GM23338 (cell line): ENCODE results near the gene CCDC9B. TPM values are rescaled to one million over a fixed set of nuclear protein-coding genes. Genes with fewer than 3 reads are reported as not detected.

Experiments used
- ATAC-seq: fragments of 200-7000 bp; cut with Tn5 transposase; 3 replicates; pipeline ENCODE4 v1.9.1; 2020
- DNase-seq: peaks from one replicate; pipeline ENCODE4 v3.0.0-alpha.2; 2015; ENCODE audit warnings: low spot score
- H2AFZ ChIP-seq: fragments of 200-600 bp; sonication (generic); 2 replicates; pipeline ENCODE4 v1.8.0; 2016; ENCODE audit warnings: antibody characterized with exemption, mild to moderate bottlenecking, moderate library complexity
- H3F3A ChIP-seq: fragments of 200-600 bp; sonication (generic); replicated peaks from 2 replicates; pipeline ENCODE4 v1.8.0; 2017; ENCODE audit warnings: antibody characterized with exemption, mixed run types, low read depth
- H3K27ac ChIP-seq: fragments of 200-600 bp; sonication (generic); 2 replicates; pipeline ENCODE4 v1.6.1; 2016; ENCODE audit warnings: low read depth
- H3K27me3 ChIP-seq: fragments of 200-600 bp; sonication (generic); 2 replicates; pipeline ENCODE4 v1.8.0; 2016; ENCODE audit warnings: mild to moderate bottlenecking, mixed run types, moderate library complexity; ENCODE audit not compliant: insufficient read depth
- H3K36me3 ChIP-seq: fragments of 200-600 bp; sonication (generic); 2 replicates; pipeline ENCODE4 v1.8.0; 2016; ENCODE audit warnings: mild to moderate bottlenecking; ENCODE audit not compliant: insufficient read depth
- H3K4me1 ChIP-seq: fragments of 200-600 bp; sonication (generic); 2 replicates; pipeline ENCODE4 v1.8.0; 2016; ENCODE audit warnings: mild to moderate bottlenecking, moderate library complexity; ENCODE audit not compliant: insufficient read depth
- H3K4me2 ChIP-seq: fragments of 200-600 bp; sonication (generic); 2 replicates; pipeline ENCODE4 v1.7.1; 2017; ENCODE audit warnings: mixed run types
- H3K4me3 ChIP-seq: fragments of 200-600 bp; sonication (generic); 2 replicates; pipeline ENCODE4 v1.6.1; 2016; ENCODE audit warnings: mixed run types
- H3K79me2 ChIP-seq: fragments of 200-600 bp; sonication (generic); replicated peaks from 2 replicates; pipeline ENCODE4 v1.8.0; 2017; ENCODE audit warnings: mild to moderate bottlenecking; ENCODE audit not compliant: insufficient read depth
- H3K9me2 ChIP-seq: fragments of 200-600 bp; sonication (generic); 2 replicates; pipeline ENCODE4 v1.8.0; 2017; ENCODE audit not compliant: insufficient read depth
- H4K20me1 ChIP-seq: fragments of 200-600 bp; sonication (generic); replicated peaks from 2 replicates; pipeline ENCODE4 v1.8.0; 2017; ENCODE audit warnings: mild to moderate bottlenecking; ENCODE audit not compliant: insufficient read depth
- H3K27ac Mint-ChIP-seq: 2 replicates; pipeline ENCODE4 v1.8.0; 2020; ENCODE audit warnings: inconsistent platforms, mild to moderate bottlenecking, moderate library complexity, mixed read lengths
- H3K27me3 Mint-ChIP-seq: 3 replicates; pipeline ENCODE4 v1.8.0; 2022; ENCODE audit warnings: low read depth, mild to moderate bottlenecking, moderate library complexity, mixed read lengths, inconsistent platforms; ENCODE audit not compliant: insufficient read depth, poor library complexity
- H3K36me3 Mint-ChIP-seq: 3 replicates; pipeline ENCODE4 v1.8.0; 2021; ENCODE audit warnings: low read depth, mild to moderate bottlenecking, inconsistent platforms, moderate library complexity, mixed read lengths
- H3K4me1 Mint-ChIP-seq: 3 replicates; pipeline ENCODE4 v1.8.0; 2020; ENCODE audit warnings: mild to moderate bottlenecking, inconsistent platforms, mixed read lengths
- H3K4me3 Mint-ChIP-seq: 3 replicates; pipeline ENCODE4 v1.8.0; 2021; ENCODE audit warnings: moderate library complexity, mild to moderate bottlenecking, inconsistent platforms, mixed read lengths
- H3K9me3 Mint-ChIP-seq: 3 replicates; pipeline ENCODE4 v1.8.0; 2020; ENCODE audit warnings: moderate library complexity, mild to moderate bottlenecking, inconsistent platforms, mixed read lengths
- CREB1 ChIP-seq: fragments of 250-450 bp; sonication (Bioruptor Pico); IDR thresholded peaks from 2 replicates; pipeline ENCODE4 v1.5.0; 2020; ENCODE audit warnings: low read depth, mild to moderate bottlenecking, moderate library complexity
- EZH2 ChIP-seq: fragments of 200-600 bp; sonication (generic); IDR thresholded peaks from one replicate; pipeline ENCODE4 v1.8.0; 2017; ENCODE audit warnings: antibody characterized with exemption, mild to moderate bottlenecking, low read depth; ENCODE audit not compliant: unreplicated experiment
- EZH2phosphoT487 ChIP-seq: fragments of 200-600 bp; sonication (generic); IDR thresholded peaks from one replicate; pipeline ENCODE4 v1.8.1; 2018; ENCODE audit warnings: antibody characterized with exemption; ENCODE audit not compliant: unreplicated experiment
- polyA plus RNA-seq: library from polyadenylated mRNA; unstranded; fragments of >200 nt; fragmentation: Nextera tagmentation; extraction: Ambion mirVana; gene quantifications from 2 replicates; pipeline ENCODE4 v1.2.1, GENCODE V29; 2016
- total RNA-seq: library from RNA; depleted of rRNA; stranded (reverse); fragments of >200 nt; shearing (Covaris generic); gene quantifications from 2 replicates; pipeline ENCODE4 v1.2.3, GENCODE V29; 2014
- TF ChIP-seq, protein P1 (sequence below): fragments of 250-450 bp; sonication (Bioruptor Pico); IDR thresholded peaks from 2 replicates; pipeline ENCODE4 v1.5.0; 2020; ENCODE audit warnings: mild to moderate bottlenecking, moderate library complexity
- TF ChIP-seq, protein P2 (sequence below), 2 experiments: fragments of 200-600 bp in 1 of 2; sonication (generic) in 1 of 2; conservative IDR thresholded peaks; 2 replicates each; pipeline versions ENCODE4 v1.5.1 to v1.6.1; 2016 to 2017; ENCODE audit warnings: antibody characterized with exemption in 2 of 2, low read depth in 2 of 2, mild to moderate bottlenecking in 2 of 2, moderate library complexity in 1 of 2

Gene CCDC9B
- total and polyA plus RNA-seq, 2 experiments from 2014 or later: 0.18 to 0.97 TPM

DNA sequence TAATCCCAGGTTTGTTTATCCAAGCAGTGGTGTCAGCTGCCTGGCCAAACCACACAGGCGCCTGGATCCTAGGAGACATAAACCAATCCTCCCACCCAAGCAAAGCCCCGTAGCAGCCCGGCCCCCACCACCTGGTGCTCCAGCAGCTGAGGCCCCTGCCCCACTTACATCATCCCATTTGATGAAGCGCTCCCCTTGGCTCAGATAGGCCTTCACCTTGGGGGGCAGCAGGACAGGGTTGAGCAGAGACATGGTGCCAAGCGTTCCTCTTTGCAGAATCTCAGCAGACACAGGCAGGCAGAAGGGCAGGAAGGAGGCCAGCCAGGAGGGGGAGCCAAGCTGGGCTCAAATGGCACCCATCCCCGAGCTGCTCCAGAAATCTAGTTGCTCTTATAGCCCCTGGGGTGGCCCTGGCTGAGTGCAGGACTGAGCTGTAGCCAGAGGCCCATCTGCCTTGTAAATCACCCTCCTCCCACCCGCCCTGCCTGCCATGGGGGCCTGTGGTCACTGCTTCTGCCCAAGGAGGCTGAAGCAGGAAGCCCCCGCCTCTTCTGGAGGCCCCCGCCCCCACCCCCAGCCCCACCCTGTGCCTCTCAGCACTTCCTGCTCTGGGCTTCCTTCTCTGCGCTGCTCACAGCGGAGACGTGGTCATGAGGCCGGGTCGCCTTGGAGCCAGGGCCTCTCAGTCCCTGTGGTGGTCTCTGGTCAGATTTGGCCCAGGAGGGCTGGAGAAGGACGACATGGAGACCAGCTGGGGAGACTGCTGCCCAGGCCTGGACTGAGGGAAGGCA lies 33.1 kb downstream of the CCDC9B start, which contains the start of gene PLCB2 (continued):
- TF ChIP-seq, protein P1, sequence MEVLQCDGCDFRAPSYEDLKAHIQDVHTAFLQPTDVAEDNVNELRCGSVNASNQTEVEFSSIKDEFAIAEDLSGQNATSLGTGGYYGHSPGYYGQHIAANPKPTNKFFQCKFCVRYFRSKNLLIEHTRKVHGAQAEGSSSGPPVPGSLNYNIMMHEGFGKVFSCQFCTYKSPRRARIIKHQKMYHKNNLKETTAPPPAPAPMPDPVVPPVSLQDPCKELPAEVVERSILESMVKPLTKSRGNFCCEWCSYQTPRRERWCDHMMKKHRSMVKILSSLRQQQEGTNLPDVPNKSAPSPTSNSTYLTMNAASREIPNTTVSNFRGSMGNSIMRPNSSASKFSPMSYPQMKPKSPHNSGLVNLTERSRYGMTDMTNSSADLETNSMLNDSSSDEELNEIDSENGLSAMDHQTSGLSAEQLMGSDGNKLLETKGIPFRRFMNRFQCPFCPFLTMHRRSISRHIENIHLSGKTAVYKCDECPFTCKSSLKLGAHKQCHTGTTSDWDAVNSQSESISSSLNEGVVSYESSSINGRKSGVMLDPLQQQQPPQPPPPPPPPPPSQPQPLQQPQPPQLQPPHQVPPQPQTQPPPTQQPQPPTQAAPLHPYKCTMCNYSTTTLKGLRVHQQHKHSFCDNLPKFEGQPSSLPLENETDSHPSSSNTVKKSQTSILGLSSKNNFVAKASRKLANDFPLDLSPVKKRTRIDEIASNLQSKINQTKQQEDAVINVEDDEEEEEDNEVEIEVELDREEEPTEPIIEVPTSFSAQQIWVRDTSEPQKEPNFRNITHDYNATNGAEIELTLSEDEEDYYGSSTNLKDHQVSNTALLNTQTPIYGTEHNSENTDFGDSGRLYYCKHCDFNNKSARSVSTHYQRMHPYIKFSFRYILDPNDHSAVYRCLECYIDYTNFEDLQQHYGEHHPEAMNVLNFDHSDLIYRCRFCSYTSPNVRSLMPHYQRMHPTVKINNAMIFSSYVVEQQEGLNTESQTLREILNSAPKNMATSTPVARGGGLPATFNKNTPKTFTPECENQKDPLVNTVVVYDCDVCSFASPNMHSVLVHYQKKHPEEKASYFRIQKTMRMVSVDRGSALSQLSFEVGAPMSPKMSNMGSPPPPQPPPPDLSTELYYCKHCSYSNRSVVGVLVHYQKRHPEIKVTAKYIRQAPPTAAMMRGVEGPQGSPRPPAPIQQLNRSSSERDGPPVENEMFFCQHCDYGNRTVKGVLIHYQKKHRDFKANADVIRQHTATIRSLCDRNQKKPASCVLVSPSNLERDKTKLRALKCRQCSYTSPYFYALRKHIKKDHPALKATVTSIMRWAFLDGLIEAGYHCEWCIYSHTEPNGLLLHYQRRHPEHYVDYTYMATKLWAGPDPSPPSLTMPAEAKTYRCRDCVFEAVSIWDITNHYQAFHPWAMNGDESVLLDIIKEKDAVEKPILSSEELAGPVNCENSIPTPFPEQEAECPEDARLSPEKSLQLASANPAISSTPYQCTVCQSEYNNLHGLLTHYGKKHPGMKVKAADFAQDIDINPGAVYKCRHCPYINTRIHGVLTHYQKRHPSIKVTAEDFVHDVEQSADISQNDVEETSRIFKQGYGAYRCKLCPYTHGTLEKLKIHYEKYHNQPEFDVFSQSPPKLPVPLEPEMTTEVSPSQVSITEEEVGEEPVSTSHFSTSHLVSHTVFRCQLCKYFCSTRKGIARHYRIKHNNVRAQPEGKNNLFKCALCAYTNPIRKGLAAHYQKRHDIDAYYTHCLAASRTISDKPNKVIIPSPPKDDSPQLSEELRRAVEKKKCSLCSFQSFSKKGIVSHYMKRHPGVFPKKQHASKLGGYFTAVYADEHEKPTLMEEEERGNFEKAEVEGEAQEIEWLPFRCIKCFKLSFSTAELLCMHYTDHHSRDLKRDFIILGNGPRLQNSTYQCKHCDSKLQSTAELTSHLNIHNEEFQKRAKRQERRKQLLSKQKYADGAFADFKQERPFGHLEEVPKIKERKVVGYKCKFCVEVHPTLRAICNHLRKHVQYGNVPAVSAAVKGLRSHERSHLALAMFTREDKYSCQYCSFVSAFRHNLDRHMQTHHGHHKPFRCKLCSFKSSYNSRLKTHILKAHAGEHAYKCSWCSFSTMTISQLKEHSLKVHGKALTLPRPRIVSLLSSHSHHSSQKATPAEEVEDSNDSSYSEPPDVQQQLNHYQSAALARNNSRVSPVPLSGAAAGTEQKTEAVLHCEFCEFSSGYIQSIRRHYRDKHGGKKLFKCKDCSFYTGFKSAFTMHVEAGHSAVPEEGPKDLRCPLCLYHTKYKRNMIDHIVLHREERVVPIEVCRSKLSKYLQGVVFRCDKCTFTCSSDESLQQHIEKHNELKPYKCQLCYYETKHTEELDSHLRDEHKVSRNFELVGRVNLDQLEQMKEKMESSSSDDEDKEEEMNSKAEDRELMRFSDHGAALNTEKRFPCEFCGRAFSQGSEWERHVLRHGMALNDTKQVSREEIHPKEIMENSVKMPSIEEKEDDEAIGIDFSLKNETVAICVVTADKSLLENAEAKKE (CRISPR knock-in tag): no peak
- TF ChIP-seq CREB1 (CRISPR knock-in tag) (no peak), EZH2phosphoT487 (no peak), EZH2 (no peak)

DNA sequence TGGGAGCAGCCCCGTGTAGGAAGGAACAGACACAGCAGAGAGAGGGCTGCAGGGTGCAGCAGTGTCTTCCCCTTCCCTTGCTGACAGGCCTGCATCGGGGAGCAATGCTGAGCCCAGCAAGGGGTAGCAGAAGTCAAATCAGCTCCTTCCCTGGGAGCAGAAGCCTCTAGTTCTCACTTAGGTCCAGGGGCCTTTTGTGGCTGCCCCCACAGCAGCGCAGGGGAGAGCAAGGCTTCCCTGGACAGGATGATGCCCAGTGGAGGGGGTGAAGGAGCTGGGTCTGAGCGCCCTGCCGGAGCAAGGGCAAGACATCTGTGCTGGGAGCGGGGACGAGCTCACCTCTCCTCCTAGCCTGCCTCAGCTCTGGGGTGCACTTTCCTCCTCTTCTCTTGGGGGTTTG lies 33.8 kb downstream of the CCDC9B start:
- H2AFZ ChIP-seq: peak overlapping the region; percentile 66; the same call in 1 of the 2 replicates
- H3K9me2 ChIP-seq: no peaks in the 10 kb centered on the region
- H3K79me2 ChIP-seq: no peaks in the 10 kb centered on the region
- DNase-seq (no peak), ATAC-seq (peak; percentile 14)
- Mint-ChIP-seq H3K36me3 (no peaks in the 10 kb centered on the region), H3K9me3 (no peaks in the 10 kb centered on the region; the same call in 2 of the 3 replicates), H3K27me3 (peaks cover 27% of the 10 kb centered on the region), H3K4me3 (no peak overlapping the region), H3K4me1 (peaks cover 33% of the 10 kb centered on the region), H3K27ac (no peak overlapping the region)
- no peak overlapping the region for H3K27ac ChIP-seq
- H4K20me1 ChIP-seq: no peaks in the 10 kb centered on the region
- H3K4me2 ChIP-seq: peak overlapping the region; percentile 73; the same call in 1 of the 2 replicates
- H3K4me1 ChIP-seq: peaks cover 30% of the 10 kb centered on the region
- no peaks in the 10 kb centered on the region for H3K36me3 ChIP-seq
- H3K4me3 ChIP-seq: no peak overlapping the region; the same call in 1 of the 2 replicates
- 0 out of 2 replicates have a peak, but pooled peaks cover 5% of the 10 kb centered on the region for H3F3A ChIP-seq
- H3K27me3 ChIP-seq: peaks cover 3% of the 10 kb centered on the region; the same call in 1 of the 2 replicates
- TF ChIP-seq EZH2: no peak
- TF ChIP-seq, protein P2, sequence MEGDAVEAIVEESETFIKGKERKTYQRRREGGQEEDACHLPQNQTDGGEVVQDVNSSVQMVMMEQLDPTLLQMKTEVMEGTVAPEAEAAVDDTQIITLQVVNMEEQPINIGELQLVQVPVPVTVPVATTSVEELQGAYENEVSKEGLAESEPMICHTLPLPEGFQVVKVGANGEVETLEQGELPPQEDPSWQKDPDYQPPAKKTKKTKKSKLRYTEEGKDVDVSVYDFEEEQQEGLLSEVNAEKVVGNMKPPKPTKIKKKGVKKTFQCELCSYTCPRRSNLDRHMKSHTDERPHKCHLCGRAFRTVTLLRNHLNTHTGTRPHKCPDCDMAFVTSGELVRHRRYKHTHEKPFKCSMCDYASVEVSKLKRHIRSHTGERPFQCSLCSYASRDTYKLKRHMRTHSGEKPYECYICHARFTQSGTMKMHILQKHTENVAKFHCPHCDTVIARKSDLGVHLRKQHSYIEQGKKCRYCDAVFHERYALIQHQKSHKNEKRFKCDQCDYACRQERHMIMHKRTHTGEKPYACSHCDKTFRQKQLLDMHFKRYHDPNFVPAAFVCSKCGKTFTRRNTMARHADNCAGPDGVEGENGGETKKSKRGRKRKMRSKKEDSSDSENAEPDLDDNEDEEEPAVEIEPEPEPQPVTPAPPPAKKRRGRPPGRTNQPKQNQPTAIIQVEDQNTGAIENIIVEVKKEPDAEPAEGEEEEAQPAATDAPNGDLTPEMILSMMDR (conservative IDR thresholded peaks at IDR 0.05; ENCODE audit: low read depth in 2 of 2): no peak
- TF ChIP-seq, protein P1 (CRISPR knock-in tag): no peak
